HUES48 (cell line): Measurements from ENCODE around the gene CPT1B.
A peak's percentile ranks its signal among the peaks of the same experiment; 100 is the strongest.
"Not testable (repeated sequence)": the region's sequence is repeated elsewhere in the genome, so short reads cannot be mapped to it uniquely, and the experiment has no call there.

Experiments
- H3K27ac ChIP-seq: one replicate; pipeline ENCODE4 v1.7.0; 2013; ENCODE audit warnings: low read depth, low read length, inconsistent platforms
- H3K27me3 ChIP-seq: 2 replicates; pipeline ENCODE4 v1.6.1; 2013; ENCODE audit warnings: mild to moderate bottlenecking, low read length; ENCODE audit not compliant: control insufficient read depth, insufficient read depth
- H3K36me3 ChIP-seq: 2 replicates; pipeline ENCODE4 v1.6.1; 2013; ENCODE audit warnings: low read length; ENCODE audit not compliant: control insufficient read depth, insufficient read depth
- H3K4me1 ChIP-seq: 2 replicates; pipeline ENCODE4 v1.6.1; 2013; ENCODE audit warnings: mild to moderate bottlenecking, low read length; ENCODE audit not compliant: control insufficient read depth, insufficient read depth
- H3K4me3 ChIP-seq: 2 replicates; pipeline ENCODE4 v1.5.1; 2013; ENCODE audit warnings: mild to moderate bottlenecking, low read depth, low read length
- H3K9ac ChIP-seq: 2 replicates; pipeline ENCODE4 v1.6.1; 2013; ENCODE audit warnings: mild to moderate bottlenecking, low read depth, low read length, moderate library complexity
- H3K9me3 ChIP-seq: 2 replicates; pipeline ENCODE4 v1.6.1; 2013; ENCODE audit warnings: low read length; ENCODE audit not compliant: control insufficient read depth, insufficient read depth

The CPT1B gene

DNA sequence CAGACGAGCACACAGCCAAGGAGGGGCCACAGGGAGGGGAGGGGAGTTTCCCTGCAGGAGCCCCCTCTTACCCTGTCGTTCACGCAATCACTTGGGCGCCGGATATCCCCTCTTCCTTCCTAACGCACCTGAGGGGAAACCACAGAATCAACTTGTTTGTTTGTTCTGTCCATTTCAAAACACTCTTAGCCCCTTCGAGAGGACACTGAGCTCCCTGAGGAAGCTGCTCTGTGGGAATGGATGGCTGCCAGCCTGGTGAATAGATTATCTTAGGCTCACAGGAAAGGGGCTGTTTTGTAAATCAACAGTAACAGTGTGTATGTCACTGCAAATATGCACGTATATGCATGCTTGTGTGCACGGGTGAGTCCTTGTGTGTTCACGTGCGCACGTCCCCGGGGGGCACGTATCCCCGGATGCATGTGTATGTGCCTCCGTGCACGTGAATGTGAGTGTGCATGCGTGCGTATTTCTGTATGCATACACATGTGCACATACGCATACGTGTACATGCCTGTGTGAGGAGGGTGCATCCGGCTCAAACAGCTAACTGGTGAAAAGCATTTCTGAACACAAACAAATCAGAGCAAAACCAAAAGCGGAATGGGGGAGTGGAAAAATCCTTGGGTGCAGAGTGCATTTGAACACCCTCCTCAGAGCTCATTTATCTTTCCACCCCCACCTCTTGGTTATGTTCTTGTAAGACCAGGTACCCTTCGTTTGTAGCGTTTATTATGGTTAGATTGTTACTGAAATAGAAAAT is 42.5 kb upstream of the CPT1B start:
- Histone ChIP-seq H3K36me3 (no peaks in the 10 kb centered on the region), H3K27ac (no peak overlapping the region), H3K27me3 (peaks cover 11% of the 10 kb centered on the region), H3K4me1 (peaks cover 16% of the 10 kb centered on the region), H3K9me3 (no peaks in the 10 kb centered on the region), H3K9ac (no peak overlapping the region), H3K4me3 (peak overlapping the region; percentile 48)

DNA sequence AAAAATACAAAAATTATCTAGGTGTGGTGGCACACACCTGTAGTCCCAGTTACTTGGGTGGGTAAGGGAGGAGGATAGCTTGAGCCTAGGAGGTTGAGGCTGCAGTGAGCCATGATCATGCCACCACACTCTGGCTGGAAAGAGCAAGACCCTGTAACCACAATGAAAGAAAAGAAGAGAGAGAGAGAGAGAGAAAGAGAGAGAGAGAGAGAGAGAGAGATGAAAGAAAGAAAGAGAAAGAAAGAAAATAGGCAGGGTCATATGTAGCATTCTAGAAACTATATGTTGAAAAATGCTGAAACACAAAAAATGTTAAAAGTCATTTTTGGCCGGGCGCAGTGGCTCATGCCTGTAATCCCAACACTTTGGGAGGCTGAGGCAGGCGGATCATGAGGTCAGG is 36.1 kb upstream of the CPT1B start:
- H3K27me3 ChIP-seq, H3K9me3 ChIP-seq, H3K36me3 ChIP-seq, H3K4me3 ChIP-seq, H3K4me1 ChIP-seq, H3K9ac ChIP-seq, H3K27ac ChIP-seq: not testable (repeated sequence)

DNA sequence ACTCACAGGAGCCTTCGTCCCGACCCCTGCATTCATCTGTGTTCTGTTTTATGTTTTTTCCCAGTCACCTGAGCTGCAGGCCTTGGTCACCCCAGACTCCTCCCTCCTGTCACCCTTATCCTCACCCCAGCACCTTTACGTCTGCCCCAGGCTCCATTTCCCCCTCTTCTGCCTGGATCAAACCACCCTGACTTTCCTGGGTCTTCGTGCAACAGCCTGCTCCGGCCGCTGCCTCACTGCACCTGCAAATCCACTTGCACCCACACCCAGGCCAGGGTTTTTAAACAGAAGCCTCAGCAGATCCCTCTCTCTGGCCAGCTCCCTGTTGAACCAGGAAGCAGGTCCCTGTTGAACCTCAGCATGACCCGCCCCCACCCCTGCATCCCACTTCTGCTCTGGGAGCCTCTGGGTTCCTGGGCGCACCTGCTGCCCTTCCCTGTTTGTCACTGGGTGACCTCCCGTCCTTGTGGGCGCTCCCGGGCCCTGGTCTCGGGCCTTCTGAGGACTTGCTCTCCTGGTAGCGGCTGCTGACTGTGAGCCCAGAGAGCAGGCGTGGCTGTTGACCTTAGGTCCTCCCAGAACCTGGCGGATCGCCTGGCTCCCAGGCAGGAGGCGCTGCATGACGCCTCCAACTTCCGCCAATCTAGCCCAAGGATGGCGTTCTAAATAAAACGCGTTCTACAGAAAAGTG is 35.2 kb upstream of the CPT1B start:
- no peak overlapping the region for H3K27ac ChIP-seq
- H3K36me3 ChIP-seq, result no peaks in the 10 kb centered on the region
- no peaks in the 10 kb centered on the region for H3K4me1 ChIP-seq
- H3K9me3 ChIP-seq, result no peaks in the 10 kb centered on the region
- peaks cover 6% of the 10 kb centered on the region; the same call in 1 of the 2 replicates for H3K27me3 ChIP-seq
- H3K9ac ChIP-seq, result no peak overlapping the region
- H3K4me3 ChIP-seq, result no peak overlapping the region

DNA sequence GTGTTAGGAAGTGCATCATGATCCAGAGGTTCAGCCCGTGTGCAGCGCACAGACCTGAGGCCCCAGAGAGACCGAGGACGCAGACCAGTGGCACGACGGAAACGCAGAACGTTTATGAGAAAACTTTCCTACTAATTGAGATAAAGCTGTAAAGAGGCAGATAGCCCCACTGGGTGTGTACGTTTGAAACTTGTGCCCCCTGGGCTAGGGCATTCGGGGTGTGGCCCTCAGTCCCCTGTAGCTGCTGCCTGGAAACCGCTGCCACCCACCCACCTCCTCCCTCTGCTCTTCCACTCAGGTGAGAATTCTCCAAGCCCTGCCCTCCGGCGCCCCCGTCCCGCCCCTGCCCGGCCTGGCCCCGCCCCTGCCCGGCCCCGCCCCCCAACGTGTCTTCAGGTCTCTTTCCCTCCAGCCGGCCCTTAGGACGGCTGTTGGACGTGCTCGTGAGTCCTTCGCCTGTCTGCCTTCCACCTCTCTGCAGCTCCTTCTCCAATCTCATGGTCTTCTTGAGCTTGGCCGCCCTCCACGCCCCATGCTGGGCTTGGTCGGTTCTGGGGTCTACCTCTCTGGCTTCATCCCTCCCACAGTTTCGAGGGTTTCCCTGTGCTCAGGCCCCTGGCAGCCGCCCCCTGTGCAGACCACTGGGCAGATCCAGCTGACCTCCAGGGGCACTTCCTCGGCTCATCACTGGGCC is 34.4 kb upstream of the CPT1B start:
- Histone ChIP-seq H3K9ac (no peak overlapping the region), H3K4me1 (no peaks in the 10 kb centered on the region), H3K27me3 (peaks cover 10% of the 10 kb centered on the region; the same call in 1 of the 2 replicates), H3K9me3 (no peaks in the 10 kb centered on the region), H3K36me3 (no peaks in the 10 kb centered on the region), H3K27ac (no peak overlapping the region), H3K4me3 (no peak overlapping the region)

DNA sequence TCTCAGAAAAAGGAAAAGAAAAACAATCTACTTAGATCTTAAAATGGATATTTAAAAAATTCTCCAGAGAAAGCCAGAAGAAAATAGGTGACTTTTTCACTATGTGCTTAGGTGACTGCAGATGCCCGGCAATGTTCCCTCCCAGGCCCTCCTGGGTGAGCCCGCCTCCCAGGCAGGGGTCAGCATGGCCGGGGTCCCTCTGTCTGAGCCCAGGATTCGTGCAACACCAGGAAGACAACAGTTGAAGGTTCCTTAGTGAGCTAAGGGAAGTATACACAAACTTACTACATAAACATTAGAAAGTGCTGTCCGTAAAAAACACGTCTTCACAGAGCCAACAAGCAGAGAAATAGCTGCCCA is 33.9 kb upstream of the CPT1B start:
- H3K27ac ChIP-seq, result no peak overlapping the region
- no peaks in the 10 kb centered on the region for H3K9me3 ChIP-seq
- no peak overlapping the region for H3K4me3 ChIP-seq
- H3K9ac ChIP-seq, result no peak overlapping the region
- peaks cover 15% of the 10 kb centered on the region; the same call in 1 of the 2 replicates for H3K27me3 ChIP-seq
- no peaks in the 10 kb centered on the region for H3K36me3 ChIP-seq
- no peaks in the 10 kb centered on the region for H3K4me1 ChIP-seq

DNA sequence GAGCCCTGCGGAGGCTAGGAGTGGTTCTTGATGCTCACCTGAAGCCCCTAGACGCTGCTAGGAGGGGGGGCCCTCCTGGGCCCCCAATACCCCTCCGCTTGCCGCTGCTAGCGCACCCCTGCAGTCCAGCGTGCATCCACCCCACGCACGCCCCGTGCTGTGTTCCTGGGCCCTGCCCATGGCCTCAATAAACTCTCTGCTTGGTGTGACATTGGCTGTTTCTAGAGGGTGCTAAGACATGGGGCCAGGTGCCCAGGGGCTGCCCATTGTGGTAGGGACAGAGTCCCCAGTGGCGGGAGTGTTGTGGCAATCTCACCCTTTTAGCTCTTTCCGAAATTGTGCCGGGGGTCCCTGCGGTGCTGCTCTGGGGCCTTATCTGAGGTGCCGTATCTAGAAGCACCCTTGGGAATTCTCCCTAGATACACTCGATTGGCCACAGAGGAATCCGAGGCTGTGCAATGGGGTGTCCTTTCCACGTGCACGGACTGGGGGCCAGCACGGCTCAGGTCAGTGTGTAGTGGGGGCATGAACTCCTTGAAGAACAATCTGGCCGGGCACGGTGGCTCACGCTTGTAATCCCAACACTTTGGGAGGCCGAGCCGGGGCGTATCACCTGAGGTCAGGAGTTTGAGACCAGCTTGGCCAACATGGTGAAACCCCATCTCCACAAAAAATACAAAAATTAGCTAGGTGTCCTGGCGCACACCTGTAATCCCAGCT is 33.3 kb upstream of the CPT1B start:
- no peak overlapping the region for H3K27ac ChIP-seq
- peaks cover 18% of the 10 kb centered on the region; the same call in 1 of the 2 replicates for H3K27me3 ChIP-seq
- no peaks in the 10 kb centered on the region for H3K9me3 ChIP-seq
- H3K4me1 ChIP-seq, result no peaks in the 10 kb centered on the region
- no peaks in the 10 kb centered on the region for H3K36me3 ChIP-seq
- H3K9ac ChIP-seq, result no peak overlapping the region
- H3K4me3 ChIP-seq, result no peak overlapping the region

DNA sequence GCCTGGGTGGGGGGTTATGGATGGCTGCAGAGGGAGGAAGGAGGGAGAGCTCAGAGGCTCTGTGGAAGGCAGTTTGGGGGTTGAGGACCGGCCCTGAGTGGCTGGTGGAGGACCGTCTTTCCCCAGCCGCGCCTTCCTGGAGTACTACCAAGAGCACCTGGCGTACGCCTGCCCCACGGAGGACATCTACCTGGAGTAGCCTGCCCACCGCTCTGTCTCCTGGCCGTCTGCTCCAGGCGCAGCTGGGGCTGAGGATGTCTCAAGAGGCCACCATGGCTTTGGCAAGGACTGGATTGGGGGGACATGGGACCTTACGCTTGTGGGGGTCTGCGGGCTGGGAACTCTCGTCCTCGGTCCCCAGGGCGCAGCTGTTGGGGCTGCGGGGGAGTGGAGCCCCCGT is 32.4 kb upstream of the CPT1B start:
- H3K9me3 ChIP-seq, result no peaks in the 10 kb centered on the region
- H3K36me3 ChIP-seq, result no peaks in the 10 kb centered on the region
- H3K4me3 ChIP-seq, result no peak overlapping the region
- peaks cover 25% of the 10 kb centered on the region; the same call in 1 of the 2 replicates for H3K27me3 ChIP-seq
- no peak overlapping the region for H3K27ac ChIP-seq
- no peak overlapping the region for H3K9ac ChIP-seq
- no peaks in the 10 kb centered on the region for H3K4me1 ChIP-seq

DNA sequence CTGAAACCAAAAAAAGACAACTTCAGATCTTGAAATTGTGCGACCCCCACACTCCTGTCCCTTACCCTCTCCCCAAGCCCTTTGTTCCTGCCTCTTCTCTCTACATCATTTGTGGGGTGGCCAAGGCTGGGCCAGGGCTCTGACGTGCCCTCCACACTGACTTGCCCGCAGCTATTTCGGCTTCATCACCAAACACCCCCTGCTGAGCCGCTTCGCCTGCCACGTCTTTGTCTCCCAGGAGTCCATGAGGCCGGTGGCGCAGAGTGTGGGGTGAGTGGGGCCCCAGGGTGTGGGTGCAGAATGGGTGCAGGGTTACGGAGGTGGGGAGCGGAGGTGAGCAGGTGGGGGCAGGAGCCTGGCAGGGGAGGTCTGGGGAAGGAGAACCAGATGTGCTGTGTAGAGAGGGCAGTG is 31.8 kb upstream of the CPT1B start:
- no peak overlapping the region for H3K9ac ChIP-seq
- H3K27ac ChIP-seq, result no peak overlapping the region
- H3K4me1 ChIP-seq, result no peaks in the 10 kb centered on the region
- no peaks in the 10 kb centered on the region for H3K36me3 ChIP-seq
- H3K27me3 ChIP-seq, result peaks cover 31% of the 10 kb centered on the region
- H3K9me3 ChIP-seq, result no peaks in the 10 kb centered on the region
- H3K4me3 ChIP-seq, result no peak overlapping the region

DNA sequence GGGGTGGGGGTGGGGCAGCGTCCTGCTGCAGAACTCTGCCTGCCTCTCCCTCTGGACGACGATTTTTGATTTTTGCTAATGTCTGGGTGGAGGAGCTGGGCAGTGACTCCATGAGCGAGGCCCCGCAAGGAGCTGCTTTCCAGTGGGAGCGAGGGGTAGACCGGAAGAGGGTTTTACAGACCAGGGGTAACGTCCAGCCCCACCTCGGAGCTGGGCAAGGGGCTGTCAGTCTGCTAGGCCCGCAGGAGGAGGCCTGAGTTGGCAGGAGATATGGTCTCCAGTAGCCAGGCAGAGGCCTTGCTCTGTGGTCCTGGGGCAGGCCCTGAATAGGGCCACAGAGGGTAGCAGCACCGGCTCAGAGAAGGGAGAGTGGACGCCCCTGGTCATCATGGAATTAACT is 31.4 kb upstream of the CPT1B start:
- Histone ChIP-seq H3K27me3 (peaks cover 35% of the 10 kb centered on the region), H3K27ac (no peak overlapping the region), H3K9ac (no peak overlapping the region), H3K9me3 (no peaks in the 10 kb centered on the region), H3K4me1 (no peaks in the 10 kb centered on the region), H3K36me3 (no peaks in the 10 kb centered on the region), H3K4me3 (no peak overlapping the region)

DNA sequence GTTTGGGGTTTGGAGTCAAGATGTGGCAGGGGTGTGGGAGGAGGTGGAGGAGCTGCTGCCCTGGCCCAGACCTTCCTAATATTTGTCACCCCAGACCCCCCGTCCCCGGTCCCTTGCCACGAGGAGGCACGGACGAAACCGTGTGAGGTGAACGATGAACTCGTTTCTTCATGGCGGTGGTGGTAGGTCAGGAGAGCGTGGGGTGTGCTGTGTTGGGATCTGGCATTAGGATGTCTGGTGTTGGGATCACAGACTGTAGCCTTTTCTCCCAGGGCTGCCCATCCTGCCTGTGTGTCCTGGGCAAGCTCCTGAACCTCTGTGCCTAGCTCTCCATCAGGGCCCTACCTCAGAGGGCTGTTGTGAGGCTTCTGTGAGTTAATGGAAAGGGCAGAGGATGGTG is 30.8 kb upstream of the CPT1B start:
- H3K9ac ChIP-seq, result no peak overlapping the region
- no peaks in the 10 kb centered on the region for H3K36me3 ChIP-seq
- H3K27ac ChIP-seq, result no peak overlapping the region
- no peak overlapping the region for H3K4me3 ChIP-seq
- no peaks in the 10 kb centered on the region for H3K4me1 ChIP-seq
- no peaks in the 10 kb centered on the region for H3K9me3 ChIP-seq
- peaks cover 41% of the 10 kb centered on the region for H3K27me3 ChIP-seq
